HG03097 (cell line): Measurements from ENCODE around the gene SMYD3.
A peak's percentile ranks its signal among the peaks of the same experiment; 100 is the strongest.
"Not testable (repeated sequence)": the region's sequence is repeated elsewhere in the genome, so short reads cannot be mapped to it uniquely, and the experiment has no call there.

Experiments
- ATAC-seq: cut with Tn5 transposase; IDR thresholded peaks from one replicate; pipeline ENCODE4 v1.9.1; 2021; ENCODE audit not compliant: unreplicated experiment, low FRiP score

SMYD3 gene

GRCh38 chr1:246081138-246081702 lies 425.9 kb downstream of the SMYD3 start:
- ATAC-seq: no peak

- ATAC-seq: no peak
Measured at GRCh38 chr1:246080031-246080430, 427.0 kb downstream of the SMYD3 start.

GRCh38 chr1:246078888-246079252 lies 428.2 kb downstream of the SMYD3 start:
- no peak for ATAC-seq

GRCh38 chr1:246078126-246078887 lies 428.8 kb downstream of the SMYD3 start:
- ATAC-seq: no peak

- ATAC-seq: no peak
Measured at GRCh38 chr1:246077476-246077875, 429.6 kb downstream of the SMYD3 start.

- ATAC-seq: no peak
Measured at GRCh38 chr1:246074421-246074820, 432.7 kb downstream of the SMYD3 start.

GRCh38 chr1:246072456-246072955 lies 434.6 kb downstream of the SMYD3 start:
- no peak for ATAC-seq

GRCh38 chr1:246071981-246072380 lies 435.1 kb downstream of the SMYD3 start:
- ATAC-seq: not testable (repeated sequence)

- ATAC-seq: not testable (repeated sequence)
Measured at GRCh38 chr1:246071561-246071960, 435.5 kb downstream of the SMYD3 start.

- ATAC-seq: no peak
Measured at GRCh38 chr1:246069581-246069980, 437.5 kb downstream of the SMYD3 start.

- no peak for ATAC-seq
Measured at GRCh38 chr1:246068619-246069509, 438.2 kb downstream of the SMYD3 start.

GRCh38 chr1:246068217-246068512 lies 438.9 kb downstream of the SMYD3 start:
- ATAC-seq: no peak

- ATAC-seq: peak; percentile 69
Measured at GRCh38 chr1:246067432-246068216, 439.5 kb downstream of the SMYD3 start.

- ATAC-seq: no peak
Measured at GRCh38 chr1:246066573-246066972, 440.5 kb downstream of the SMYD3 start.

GRCh38 chr1:246065592-246065991 lies 441.5 kb downstream of the SMYD3 start:
- ATAC-seq: no peak

- ATAC-seq: no peak
Measured at GRCh38 chr1:246064891-246065290, 442.2 kb downstream of the SMYD3 start.

- ATAC-seq: no peak
Measured at GRCh38 chr1:246063013-246063616, 444.0 kb downstream of the SMYD3 start.

GRCh38 chr1:246058466-246058865 lies 448.6 kb downstream of the SMYD3 start:
- no peak for ATAC-seq

- ATAC-seq: no peak
Measured at GRCh38 chr1:246052603-246053002, 454.5 kb downstream of the SMYD3 start.

- no peak for ATAC-seq
Measured at GRCh38 chr1:246051909-246052518, 455.1 kb downstream of the SMYD3 start.
